ENCODE measurements around the gene MFAP2. TPM values are rescaled to one million over a fixed set of nuclear protein-coding genes. Genes with fewer than 3 reads are reported as not detected.

Gene MFAP2
- total RNA-seq, 2 experiments from 2014 or later = 0.25 TPM; not detected in 1

DNA sequence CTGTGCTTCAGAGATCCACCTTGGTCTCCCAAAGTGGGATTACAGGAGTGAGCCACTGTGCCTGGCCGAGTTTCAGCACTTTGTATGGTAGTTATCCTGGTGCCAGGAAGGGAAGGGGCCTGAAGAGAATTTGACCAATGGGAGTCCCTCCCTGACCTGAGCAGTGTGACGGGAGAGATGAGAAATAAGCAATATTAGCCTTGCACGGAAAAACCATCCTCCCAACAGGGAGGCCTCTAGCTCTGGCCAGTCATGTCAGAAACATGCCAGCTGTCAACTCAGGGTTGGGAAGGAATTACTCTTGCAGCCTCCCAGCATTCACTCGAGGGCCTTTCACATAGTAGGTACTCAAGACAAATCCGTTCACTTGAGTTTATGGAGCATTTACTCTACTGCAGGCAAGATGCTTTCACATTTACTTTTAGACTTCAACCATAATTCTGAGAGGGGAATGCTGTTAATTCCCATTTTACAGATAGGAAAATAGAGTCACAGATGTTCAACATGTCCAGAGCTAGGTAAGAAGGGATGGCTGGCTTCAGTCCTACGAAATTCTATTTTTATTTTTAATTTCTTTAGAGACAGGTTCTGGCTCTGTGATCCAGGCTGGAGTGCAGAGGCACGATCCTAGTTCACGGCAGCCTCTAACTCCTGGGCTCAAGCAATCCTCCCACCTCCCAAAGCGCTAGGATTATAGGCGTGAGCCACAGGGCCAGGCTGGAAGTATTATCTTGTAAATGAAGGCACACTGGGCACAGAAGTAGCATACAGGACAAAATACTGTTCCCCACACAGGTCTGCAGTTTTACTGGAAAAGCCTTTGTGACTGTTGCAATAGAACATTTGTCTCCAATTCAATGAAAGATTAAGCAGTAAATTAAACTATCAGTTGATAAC, 34.5 kb upstream of the MFAP2 start:
- Mint-ChIP-seq H3K4me3 (no peak overlapping the region), H3K36me3 (ENCODE audit: low read depth) (peaks cover 22% of the 10 kb centered on the region), H3K9me3 (no peaks in the 10 kb centered on the region), H3K4me1 (peaks cover 42% of the 10 kb centered on the region), H3K27ac (no peak overlapping the region), H3K27me3 (peaks cover 9% of the 10 kb centered on the region)
- POLR2A ChIA-PET = no interaction called here
- DNase-seq = no peak
- CTCF ChIA-PET = no interaction called here

DNA sequence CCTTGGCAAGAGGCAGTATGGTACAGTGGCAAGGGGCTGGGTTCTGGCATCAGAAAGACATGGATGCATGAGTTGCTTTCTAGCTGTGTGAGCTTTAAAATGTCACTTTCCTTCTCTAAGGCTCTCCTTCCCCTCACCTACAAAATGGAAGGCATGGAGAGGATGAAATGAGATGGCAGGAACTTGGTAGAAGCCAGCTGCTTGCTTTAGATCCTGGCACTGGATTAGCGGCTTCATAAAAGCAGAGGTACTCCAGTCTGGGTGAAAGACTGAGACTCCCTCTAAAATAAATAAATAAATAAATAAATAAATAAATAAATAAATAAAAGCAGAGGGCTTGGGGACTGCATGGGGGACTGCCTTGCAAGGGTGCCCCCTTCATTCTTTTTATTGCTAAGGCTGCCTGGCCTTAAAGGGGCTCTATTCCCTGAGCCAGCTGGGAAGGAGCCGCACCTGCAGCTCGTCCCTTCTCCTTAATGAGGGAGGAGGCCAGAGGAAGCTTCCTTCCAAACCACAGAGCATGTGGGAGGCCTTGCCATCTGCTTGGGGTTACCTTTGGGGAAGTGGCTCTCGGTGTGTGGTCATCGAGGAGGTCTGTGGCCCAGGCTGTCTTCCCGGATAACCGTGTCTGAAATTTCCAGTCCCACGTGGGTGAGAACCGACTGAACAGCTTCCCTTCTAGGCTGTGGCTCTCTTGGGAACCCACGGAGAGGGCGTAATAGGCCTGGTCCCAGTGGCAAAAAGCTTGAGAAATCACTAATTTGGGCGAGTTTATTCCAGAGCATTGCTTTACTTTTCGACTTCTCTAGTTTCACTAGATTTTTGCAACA, 33.3 kb upstream of the MFAP2 start:
- no peak for DNase-seq
- CTCF ChIA-PET = interaction anchor here (0.7 to 1.9 kb wide), 2 partner anchors 32 to 53 kb away, joined by 3 to 5 read pairs; no protein-coding TSS in a partner anchor
- Mint-ChIP-seq H3K27me3 (peaks cover 9% of the 10 kb centered on the region), H3K36me3 (ENCODE audit: low read depth) (peaks cover 10% of the 10 kb centered on the region), H3K9me3 (no peaks in the 10 kb centered on the region), H3K4me1 (peaks cover 39% of the 10 kb centered on the region), H3K27ac (no peak overlapping the region), H3K4me3 (no peak overlapping the region)
- POLR2A ChIA-PET = interaction anchor here (1.0 kb wide), 1 partner anchor 109 kb away, joined by 4 read pairs; no protein-coding TSS in a partner anchor

DNA sequence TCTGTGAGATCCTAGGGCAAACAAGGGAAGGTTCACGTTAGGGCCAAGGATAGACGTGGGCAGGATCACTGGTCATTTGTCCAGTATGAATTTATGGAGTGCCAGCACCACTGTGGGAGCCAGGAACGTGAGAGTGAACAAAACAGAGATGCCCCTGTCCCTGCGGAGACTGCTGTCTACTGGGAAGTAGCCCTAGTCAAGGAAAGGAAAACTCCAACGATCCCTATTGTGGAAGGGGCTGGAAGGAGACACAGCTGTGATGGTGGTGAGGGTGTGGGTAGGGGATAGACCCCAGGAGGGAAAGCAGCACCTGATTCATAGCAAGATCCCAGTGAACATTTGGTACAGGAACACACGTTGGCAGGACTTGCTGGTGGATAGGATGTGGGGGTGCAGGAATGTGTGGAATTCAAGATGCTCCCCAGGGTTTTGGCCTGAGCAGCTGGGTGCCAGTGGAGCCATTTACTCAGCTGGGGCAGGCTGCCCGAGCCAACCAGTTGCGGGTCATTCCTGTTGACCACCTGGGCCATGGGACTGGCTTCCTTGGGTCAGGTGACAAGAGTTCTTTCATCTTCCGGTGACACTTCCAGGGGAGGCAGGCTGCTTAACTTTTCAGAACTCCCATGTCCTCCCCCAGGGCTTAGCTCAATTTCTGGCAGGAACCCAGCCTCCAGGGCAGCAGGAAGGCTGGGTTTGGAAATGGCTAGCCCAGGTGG, 32.5 kb upstream of the MFAP2 start:
- POLR2A ChIA-PET = interaction anchor here (1.0 kb wide), 1 partner anchor 108 kb away, joined by 4 read pairs; no protein-coding TSS in a partner anchor
- H3K4me1 Mint-ChIP-seq = peaks cover 34% of the 10 kb centered on the region
- no peak for DNase-seq
- H3K27me3 Mint-ChIP-seq = peaks cover 9% of the 10 kb centered on the region
- H3K27ac Mint-ChIP-seq = no peak overlapping the region
- peak overlapping the region; percentile 4 for H3K4me3 Mint-ChIP-seq
- H3K9me3 Mint-ChIP-seq = no peaks in the 10 kb centered on the region
- CTCF ChIA-PET = interaction anchor here (0.7 to 1.9 kb wide), 2 partner anchors 33 to 52 kb away, joined by 3 to 5 read pairs; no protein-coding TSS in a partner anchor
- peaks cover 5% of the 10 kb centered on the region for H3K36me3 Mint-ChIP-seq (ENCODE audit: low read depth)

DNA sequence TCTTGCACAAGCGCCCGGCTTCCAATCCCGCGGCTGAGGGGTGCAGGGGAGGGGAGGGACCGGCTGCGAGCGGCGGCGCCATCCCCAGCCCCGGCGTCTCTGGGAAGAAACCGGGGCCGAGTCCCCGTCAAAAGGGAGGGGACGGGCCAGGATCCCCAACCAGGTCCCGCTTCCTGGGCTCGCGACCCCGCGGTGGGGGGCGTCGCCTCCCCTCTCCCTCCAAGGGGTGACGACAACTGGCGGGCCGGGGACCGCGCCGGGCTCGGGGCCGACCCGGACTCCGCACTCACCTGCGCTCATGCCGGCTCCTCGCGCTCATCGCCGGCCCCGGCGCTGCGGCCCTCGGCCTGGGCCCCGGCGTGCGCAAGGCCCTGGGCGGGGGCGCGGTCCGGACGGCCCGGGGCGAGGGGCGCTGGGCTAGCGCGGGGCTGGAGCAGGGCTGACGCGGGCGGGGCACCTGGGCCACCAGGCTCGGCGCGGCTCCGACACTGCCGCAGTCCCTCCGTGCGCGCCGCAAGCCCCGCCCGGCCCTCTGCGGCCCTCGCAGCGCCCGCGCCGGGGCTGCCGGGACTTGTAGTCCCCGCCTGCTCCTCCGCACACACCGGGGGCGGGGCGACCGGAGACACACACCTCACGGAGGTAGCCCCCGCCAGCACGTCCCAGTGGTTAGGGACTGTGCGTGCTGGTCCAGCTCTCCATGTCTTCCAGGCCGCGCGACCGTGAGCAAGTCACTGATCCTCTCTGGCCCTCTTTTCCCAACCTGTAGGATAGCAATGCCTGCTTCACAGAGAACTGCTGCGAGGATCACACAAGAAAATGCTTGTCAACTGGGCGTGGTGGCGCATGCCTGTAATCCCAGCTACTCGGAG, 31.3 kb upstream of the MFAP2 start, which contains the start of gene ATP13A2:
Gene ATP13A2, minus strand, starts transcription at position 490 of the 869 bp plus-strand sequence. Its CDS starts 190 bp downstream, at position 300.
- H3K4me3 Mint-ChIP-seq = peak within 1 kb of the TSS; percentile 85
- POLR2A ChIA-PET = interaction anchor here (1.0 kb wide), 1 partner anchor 11 kb away, joined by 3 read pairs; no protein-coding TSS in a partner anchor
- H3K27me3 Mint-ChIP-seq = peaks cover 9% of the 10 kb centered on the region
- H3K27ac Mint-ChIP-seq = peak within 1 kb of the TSS; percentile 61
- H3K36me3 Mint-ChIP-seq (ENCODE audit: low read depth) = peaks cover 5% of the 10 kb centered on the region
- CTCF ChIA-PET = interaction anchor here (1.9 kb wide), 1 partner anchor 51 kb away, joined by 5 read pairs; no protein-coding TSS in a partner anchor
- peak; percentile 87 for DNase-seq
- H3K9me3 Mint-ChIP-seq = no peaks in the 10 kb centered on the region
- H3K4me1 Mint-ChIP-seq = peaks cover 34% of the 10 kb centered on the region

DNA sequence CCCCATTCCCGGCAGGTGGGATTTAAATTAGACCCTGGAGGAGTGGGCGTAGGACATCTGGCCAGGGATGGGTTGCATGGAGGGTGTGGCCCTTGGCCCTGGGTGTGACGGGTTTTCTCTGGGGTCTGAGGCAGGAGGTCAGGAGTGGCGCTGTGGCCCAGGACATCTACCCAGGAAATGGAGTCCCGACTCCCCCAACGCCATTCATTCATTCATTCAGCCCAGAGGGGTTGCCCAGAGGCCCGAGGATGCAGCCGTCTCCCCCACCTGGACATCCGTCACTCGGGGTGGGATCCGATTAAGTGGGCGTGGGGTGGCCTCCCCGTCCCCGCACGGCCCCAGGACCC, 30.6 kb upstream of the MFAP2 start:
- H3K27me3 Mint-ChIP-seq = peaks cover 9% of the 10 kb centered on the region
- no peaks in the 10 kb centered on the region for H3K9me3 Mint-ChIP-seq
- CTCF ChIA-PET = interaction anchor here (1.0 kb wide), 1 partner anchor 49 kb away, joined by 3 read pairs; no protein-coding TSS in a partner anchor
- DNase-seq = no peak
- peaks cover 5% of the 10 kb centered on the region for H3K36me3 Mint-ChIP-seq (ENCODE audit: low read depth)
- peaks cover 34% of the 10 kb centered on the region for H3K4me1 Mint-ChIP-seq
- peak overlapping the region; percentile 61 for H3K27ac Mint-ChIP-seq
- peak overlapping the region; percentile 85 for H3K4me3 Mint-ChIP-seq
- POLR2A ChIA-PET = interaction anchor here (1.2 to 1.5 kb wide), 3 partner anchors 11 to 106 kb away, joined by 5 to 8 read pairs (median 7); no protein-coding TSS in a partner anchor

DNA sequence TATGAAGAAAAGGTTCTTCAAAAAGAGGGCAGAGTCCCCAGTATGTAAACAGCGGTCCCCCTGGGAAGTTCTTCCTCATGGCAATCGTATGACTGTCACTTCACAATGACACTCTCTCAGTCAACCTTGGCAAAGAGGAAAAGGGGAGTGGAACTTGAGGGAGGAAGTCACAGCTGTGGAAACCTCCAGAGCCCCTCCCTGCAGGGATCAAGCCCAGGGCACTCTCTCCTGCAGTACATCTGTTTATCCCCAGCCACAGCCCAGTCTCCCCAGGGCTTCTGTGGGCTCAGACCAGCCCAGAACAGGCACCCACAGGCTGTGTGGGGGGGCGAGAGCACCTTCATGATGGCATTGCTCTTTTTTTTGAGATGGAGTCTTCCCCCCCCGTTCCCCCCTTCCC, 29.3 kb upstream of the MFAP2 start:
- POLR2A ChIA-PET = interaction anchor here (1.1 to 1.5 kb wide), 2 partner anchors 22 to 24 kb away, joined by 3 to 7 read pairs; no protein-coding TSS in a partner anchor
- Mint-ChIP-seq H3K9me3 (no peaks in the 10 kb centered on the region), H3K27me3 (peaks cover 9% of the 10 kb centered on the region), H3K27ac (no peak overlapping the region), H3K36me3 (ENCODE audit: low read depth) (peaks cover 5% of the 10 kb centered on the region), H3K4me3 (no peak overlapping the region), H3K4me1 (peaks cover 34% of the 10 kb centered on the region)
- no peak for DNase-seq
- CTCF ChIA-PET = interaction anchor here (1.8 kb wide), 1 partner anchor 49 kb away, joined by 6 read pairs; no protein-coding TSS in a partner anchor

DNA sequence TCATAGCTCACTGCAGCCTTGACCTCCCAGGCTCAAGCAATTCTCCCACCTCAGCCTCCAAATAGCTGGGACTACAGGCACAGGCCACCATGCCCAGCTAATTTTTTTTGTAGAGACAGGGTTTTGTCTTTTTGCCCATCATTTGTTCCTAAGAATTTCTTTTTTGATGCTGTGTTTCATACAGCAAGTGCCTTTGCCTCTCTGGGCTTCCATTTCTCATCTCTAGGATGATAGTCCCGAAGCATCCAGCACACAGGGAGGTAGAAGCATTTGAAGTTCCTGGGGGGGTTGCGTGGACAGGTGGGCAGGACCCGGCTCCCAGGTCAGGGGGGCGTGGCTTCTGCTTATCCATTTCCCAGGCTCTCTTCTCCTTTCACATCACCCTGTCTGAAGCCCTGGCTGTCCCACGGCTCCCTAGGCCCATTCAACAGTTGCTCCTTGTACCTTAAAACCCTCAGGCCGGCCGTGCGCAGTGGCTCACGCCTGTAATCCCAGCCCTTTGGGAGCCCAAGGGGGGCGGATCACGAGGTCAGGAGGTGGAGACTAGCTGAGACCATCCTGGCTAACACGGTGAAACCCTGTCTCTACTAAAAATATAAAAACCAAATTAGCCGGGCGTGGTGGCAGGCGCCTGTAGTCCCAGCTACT, 27.9 kb upstream of the MFAP2 start:
- H3K9me3 Mint-ChIP-seq = no peaks in the 10 kb centered on the region
- ChIA-PET CTCF (interaction anchor here (0.7 to 0.8 kb wide), 2 partner anchors 59 to 1684 kb away, joined by 3 read pairs; no protein-coding TSS in a partner anchor), POLR2A (no interaction called here)
- H3K4me1 Mint-ChIP-seq = peaks cover 29% of the 10 kb centered on the region
- no peak overlapping the region for H3K27ac Mint-ChIP-seq
- H3K4me3 Mint-ChIP-seq = no peak overlapping the region
- H3K36me3 Mint-ChIP-seq (ENCODE audit: low read depth) = peaks cover 14% of the 10 kb centered on the region
- DNase-seq = no peak
- peaks cover 9% of the 10 kb centered on the region for H3K27me3 Mint-ChIP-seq

DNA sequence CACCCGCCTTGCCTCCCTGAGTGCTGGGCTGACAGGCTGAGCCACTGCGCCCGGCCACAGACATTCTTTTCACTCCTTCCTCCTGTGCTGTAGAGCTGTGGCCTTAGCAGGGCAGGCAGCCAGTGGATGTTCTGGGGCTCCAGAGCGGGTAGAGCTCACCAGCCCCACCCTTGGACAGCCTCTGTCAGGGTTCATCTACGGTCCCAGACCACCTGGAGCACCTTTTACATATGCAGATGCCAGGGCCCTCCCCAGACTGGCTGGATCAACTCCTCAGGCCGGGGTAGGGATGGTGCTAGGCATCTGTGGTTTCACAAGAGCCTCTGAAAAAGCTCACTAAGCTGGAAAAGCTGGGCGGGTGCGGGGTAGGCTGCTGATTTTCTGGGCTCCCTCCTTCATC, 26.7 kb upstream of the MFAP2 start:
- ChIA-PET CTCF (interaction anchor here (0.7 kb wide), 1 partner anchor 591 kb away, joined by 3 read pairs; no protein-coding TSS in a partner anchor), POLR2A (no interaction called here)
- peaks cover 2% of the 10 kb centered on the region for H3K27me3 Mint-ChIP-seq

DNA sequence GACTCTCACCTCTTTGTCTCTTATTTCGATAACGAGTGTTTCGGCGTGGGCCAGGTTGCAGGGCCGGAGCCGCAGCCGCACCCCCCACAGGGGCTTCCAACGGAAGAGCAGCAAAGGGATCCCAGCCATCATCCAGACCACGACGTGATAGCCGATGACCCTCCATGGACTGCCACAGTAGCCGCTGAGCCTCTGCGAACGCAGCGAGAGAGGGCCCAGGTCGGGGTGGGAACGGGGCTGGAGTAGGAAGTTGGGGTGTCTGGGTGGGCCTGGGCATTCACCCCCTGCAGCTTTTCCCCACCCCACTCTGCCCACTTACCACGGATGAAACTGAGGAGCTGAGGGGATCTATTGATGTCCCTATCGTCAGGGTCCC, 24.9 kb upstream of the MFAP2 start:
- POLR2A ChIA-PET = interaction anchor here (0.6 kb wide), 1 partner anchor 43 kb away, joined by 3 read pairs; no protein-coding TSS in a partner anchor
- peaks cover 11% of the 10 kb centered on the region for H3K4me1 Mint-ChIP-seq
- H3K9me3 Mint-ChIP-seq = no peaks in the 10 kb centered on the region
- no peak for DNase-seq
- H3K36me3 Mint-ChIP-seq (ENCODE audit: low read depth) = peaks cover 13% of the 10 kb centered on the region
- no peak overlapping the region for H3K4me3 Mint-ChIP-seq
- no peaks in the 10 kb centered on the region for H3K27me3 Mint-ChIP-seq
- CTCF ChIA-PET = no interaction called here
- H3K27ac Mint-ChIP-seq = no peak overlapping the region

More for the DNA sequence above, 26.7 kb upstream of the MFAP2 start:
- peaks cover 14% of the 10 kb centered on the region for H3K36me3 Mint-ChIP-seq (ENCODE audit: low read depth)
- no peaks in the 10 kb centered on the region for H3K9me3 Mint-ChIP-seq
- no peak for DNase-seq
- no peak overlapping the region for H3K4me3 Mint-ChIP-seq
- no peak overlapping the region for H3K27ac Mint-ChIP-seq
- H3K4me1 Mint-ChIP-seq = peaks cover 20% of the 10 kb centered on the region

DNA sequence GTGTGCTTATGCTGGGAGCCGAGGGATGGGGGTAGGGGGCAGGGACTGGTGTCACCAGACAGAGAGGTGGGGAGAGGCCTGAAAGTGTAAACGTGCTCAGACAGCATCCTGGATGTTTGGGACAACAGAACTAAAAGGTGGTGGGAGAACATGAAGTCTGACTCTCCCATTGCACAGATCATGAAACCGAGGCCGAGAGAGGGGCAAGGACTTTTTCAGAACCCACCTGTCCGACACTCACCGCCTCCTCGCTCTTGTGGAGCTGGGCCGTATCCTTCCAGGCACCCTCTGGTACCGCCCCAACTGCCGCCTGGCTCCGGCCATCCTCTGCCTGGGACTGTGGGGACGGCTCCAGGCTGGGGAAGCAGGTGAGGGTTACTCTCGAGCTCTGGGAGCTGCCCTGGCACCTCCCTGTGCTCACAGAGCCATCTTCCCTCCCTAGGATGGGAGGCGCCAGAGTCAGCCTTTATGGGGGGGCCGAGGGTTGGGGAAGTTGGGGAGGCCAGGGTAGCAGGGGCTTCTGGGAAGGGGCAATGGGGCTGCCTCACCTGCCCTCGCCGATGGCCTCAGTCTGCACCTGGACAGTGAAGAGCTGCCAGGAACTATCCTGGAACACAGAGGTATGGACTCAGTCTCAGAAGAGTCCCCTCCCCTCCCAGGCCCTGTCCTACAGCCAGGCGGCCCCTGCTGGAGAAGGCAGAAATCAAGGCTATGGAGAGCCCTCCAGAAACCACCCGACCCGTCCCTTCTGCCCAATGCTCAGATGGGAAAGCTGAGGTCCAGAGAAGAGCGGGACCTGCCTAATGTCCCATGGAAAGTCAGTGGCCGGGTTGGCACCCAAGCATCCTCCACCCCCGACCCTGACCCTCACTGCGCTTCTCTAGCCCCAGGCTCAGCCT, 24.3 kb upstream of the MFAP2 start:
- H3K36me3 Mint-ChIP-seq (ENCODE audit: low read depth) = peaks cover 11% of the 10 kb centered on the region

More for the DNA sequence above, 24.3 kb upstream of the MFAP2 start:
- ChIA-PET POLR2A (no interaction called here), CTCF (interaction anchor here (1.9 kb wide), 1 partner anchor 44 kb away, joined by 7 read pairs; no protein-coding TSS in a partner anchor)
- H3K4me1 Mint-ChIP-seq = peaks cover 5% of the 10 kb centered on the region
- H3K27ac Mint-ChIP-seq = no peak overlapping the region
- H3K9me3 Mint-ChIP-seq = no peaks in the 10 kb centered on the region
- H3K27me3 Mint-ChIP-seq = no peaks in the 10 kb centered on the region
- no peak overlapping the region for H3K4me3 Mint-ChIP-seq
- DNase-seq = no peak
